Tibial nerve (tissue), 4 donors: ENCODE data around the gene RAD23A. TPM values are rescaled to one million over a fixed set of nuclear protein-coding genes. Genes with fewer than 3 reads are reported as not detected.

Experiments
- DNase-seq, 2 donors: peaks; one replicate each; pipeline ENCODE4 v3.0.0-alpha.2; 2019; ENCODE audit warnings: low spot score in 2 of 2
- H3K27ac ChIP-seq, 4 donors: fragments of 200-600 bp; sonication (generic) in 3 of 4; one replicate each; pipeline ENCODE4 v1.5.1; 2017 to 2019; ENCODE audit warnings: mild to moderate bottlenecking in 1 of 4
- H3K27me3 ChIP-seq, 2 donors: fragments of 200-600 bp; sonication (generic) in 1 of 2; one replicate each; pipeline versions ENCODE4 v1.5.1 to v1.6.0; 2017 to 2019
- H3K36me3 ChIP-seq, 3 donors: fragments of 200-600 bp; sonication (generic); one replicate each; pipeline ENCODE4 v1.5.1; 2018 to 2019
- H3K4me1 ChIP-seq, 4 donors: fragments of 200-600 bp; sonication (generic) in 3 of 4; one replicate each; pipeline ENCODE4 v1.5.1; 2017 to 2019
- H3K4me3 ChIP-seq, 4 donors: fragments of 200-600 bp; sonication (generic) in 3 of 4; one replicate each; pipeline ENCODE4 v1.5.1; 2017 to 2019; ENCODE audit warnings: mild to moderate bottlenecking in 1 of 4, moderate library complexity in 1 of 4
- H3K9me3 ChIP-seq, 4 donors: fragments of 200-600 bp; sonication (generic) in 3 of 4; one replicate each; pipeline ENCODE4 v1.5.1; 2017 to 2019
- EP300 ChIP-seq, 2 donors: sonication (generic); formaldehyde crosslinking; IDR thresholded peaks; one replicate each; pipeline ENCODE4 v1.6.1; 2017; ENCODE audit warnings: antibody characterized with exemption in 2 of 2, mild to moderate bottlenecking in 1 of 2
- POLR2A ChIP-seq, 2 donors: fragments of 450-650 bp; IDR thresholded peaks; one replicate each; pipeline ENCODE4 v1.6.1; 2017; ENCODE audit warnings: antibody characterized with exemption in 2 of 2, mild to moderate bottlenecking in 2 of 2, moderate library complexity in 2 of 2
- WGBS, 2 donors: methylation state at CpG; one replicate each; pipeline ENCODE4 v1.1.5; 2018; 5-methylcytosine and 5-hydroxymethylcytosine counted together
- total RNA-seq, 4 donors: library from RNA; depleted of rRNA; stranded (reverse); fragments of >200 nt; gene quantifications; one replicate each; pipeline ENCODE4 v1.1.0, GENCODE V29; 2016
- TF ChIP-seq, protein P1 (sequence below), 5 experiments: fragments of 200-600 bp in 3 of 5; fragments of 450-650 bp in 2 of 5; sonication (generic) in 3 of 5; IDR thresholded peaks; one replicate each; pipeline ENCODE4 v1.5.1; 2016 to 2019; ENCODE audit warnings: antibody characterized with exemption in 5 of 5, mild to moderate bottlenecking in 3 of 5, moderate library complexity in 2 of 5

Gene RAD23A
- total RNA-seq, 4 donors from 2014 or later = 89.2 to 111 (median 108) TPM

DNA sequence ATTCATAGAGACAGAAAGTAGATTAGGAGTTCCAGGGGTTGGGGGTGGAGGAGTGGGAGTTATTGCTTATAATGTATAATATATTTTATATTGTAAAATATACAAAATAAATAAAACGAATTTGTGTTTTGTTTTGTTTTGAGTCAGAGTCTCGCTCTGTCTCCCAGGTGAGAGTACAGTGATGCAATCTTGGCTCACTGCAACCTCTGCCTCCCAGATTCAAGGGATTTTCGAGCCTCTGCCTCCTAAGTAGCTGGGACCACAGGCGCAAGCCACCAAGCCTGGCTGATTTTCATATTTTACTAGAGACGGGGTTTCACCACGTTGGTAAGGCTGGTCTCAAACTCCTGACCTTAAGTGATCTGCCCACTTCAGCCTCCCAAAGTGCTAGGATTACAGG is 13.8 kb downstream of the RAD23A start:
- 74 to 77% methylated on average over 6 of the region's 6 CpGs for WGBS, 2 donors
- Histone ChIP-seq H3K36me3 (peaks cover 0 to 14% (median 0%) of the 10 kb centered on the region in 3 donors), H3K4me1 (peaks cover 0 to 28% (median 16%) of the 10 kb centered on the region in 4 donors), H3K27ac (no peak overlapping the region), H3K4me3 (no peak overlapping the region), H3K9me3 (no peaks in the 10 kb centered on the region), H3K27me3 (no peaks in the 10 kb centered on the region)
- DNase-seq = no peak
- TF ChIP-seq, protein P1, sequence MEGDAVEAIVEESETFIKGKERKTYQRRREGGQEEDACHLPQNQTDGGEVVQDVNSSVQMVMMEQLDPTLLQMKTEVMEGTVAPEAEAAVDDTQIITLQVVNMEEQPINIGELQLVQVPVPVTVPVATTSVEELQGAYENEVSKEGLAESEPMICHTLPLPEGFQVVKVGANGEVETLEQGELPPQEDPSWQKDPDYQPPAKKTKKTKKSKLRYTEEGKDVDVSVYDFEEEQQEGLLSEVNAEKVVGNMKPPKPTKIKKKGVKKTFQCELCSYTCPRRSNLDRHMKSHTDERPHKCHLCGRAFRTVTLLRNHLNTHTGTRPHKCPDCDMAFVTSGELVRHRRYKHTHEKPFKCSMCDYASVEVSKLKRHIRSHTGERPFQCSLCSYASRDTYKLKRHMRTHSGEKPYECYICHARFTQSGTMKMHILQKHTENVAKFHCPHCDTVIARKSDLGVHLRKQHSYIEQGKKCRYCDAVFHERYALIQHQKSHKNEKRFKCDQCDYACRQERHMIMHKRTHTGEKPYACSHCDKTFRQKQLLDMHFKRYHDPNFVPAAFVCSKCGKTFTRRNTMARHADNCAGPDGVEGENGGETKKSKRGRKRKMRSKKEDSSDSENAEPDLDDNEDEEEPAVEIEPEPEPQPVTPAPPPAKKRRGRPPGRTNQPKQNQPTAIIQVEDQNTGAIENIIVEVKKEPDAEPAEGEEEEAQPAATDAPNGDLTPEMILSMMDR (IDR thresholded peaks at IDR 0.05) = no peak
- TF ChIP-seq POLR2A (IDR thresholded peaks at IDR 0.05) (no peak), EP300 (IDR thresholded peaks at IDR 0.05) (no peak)

DNA sequence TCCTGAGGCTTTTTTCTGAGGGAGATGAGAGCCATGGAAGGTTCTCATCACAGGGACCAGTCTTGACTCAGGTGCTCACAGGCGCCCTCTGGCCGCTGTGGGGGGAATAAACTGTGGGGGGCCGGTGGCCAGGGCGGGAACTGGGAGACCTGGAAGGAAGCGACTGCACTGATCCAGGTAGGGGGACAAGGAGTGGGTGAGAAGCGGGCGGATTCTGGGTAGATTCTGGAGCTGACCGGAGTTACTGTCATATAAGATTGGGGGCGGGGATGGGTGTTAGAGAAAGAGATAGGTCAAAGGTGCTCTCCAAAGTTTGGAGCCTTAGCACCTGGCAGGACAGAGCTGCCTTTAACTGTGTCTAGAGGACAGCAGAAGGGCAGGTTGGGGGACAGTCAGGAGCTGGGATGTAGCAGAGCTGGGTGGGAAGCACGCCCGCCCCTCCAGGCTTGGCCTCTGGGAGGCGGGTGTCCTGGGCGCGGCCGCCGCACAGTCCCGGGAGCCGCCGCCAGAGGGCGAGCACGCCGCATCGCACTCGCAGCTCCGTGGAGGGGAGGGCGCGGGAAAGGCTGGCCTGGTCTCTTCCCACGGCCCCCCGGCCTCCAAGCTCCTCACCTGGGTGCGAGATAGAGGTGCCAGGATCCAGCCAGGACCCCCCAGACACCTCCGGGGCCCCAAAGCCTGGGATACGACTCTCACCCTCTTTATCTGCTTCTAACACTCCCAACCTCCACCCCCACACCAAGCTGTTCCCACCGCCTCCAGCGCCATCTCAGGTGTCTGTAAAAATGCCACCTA is 19.6 kb downstream of the RAD23A start:
- TF ChIP-seq, protein P1 (IDR thresholded peaks at IDR 0.05) = peak; percentile 85 to 99 (median 88)
- TF ChIP-seq POLR2A (IDR thresholded peaks at IDR 0.05) (no peak), EP300 (IDR thresholded peaks at IDR 0.05) (peak in 1 of 2 donors; percentile 26)
- Histone ChIP-seq H3K4me1 (peaks cover 0 to 7% (median 4%) of the 10 kb centered on the region in 4 donors), H3K27me3 (no peaks in the 10 kb centered on the region), H3K9me3 (no peaks in the 10 kb centered on the region), H3K4me3 (peak overlapping the region; percentile 27 to 66 (median 54)), H3K27ac (peak overlapping the region in 3 of 4 donors; percentile 19 to 46 (median 40)), H3K36me3 (no peaks in the 10 kb centered on the region)
- 1 to 2% methylated on average over 26 to 33 of the region's 34 CpGs for WGBS, 2 donors
- peak; percentile 59 to 81 for DNase-seq

DNA sequence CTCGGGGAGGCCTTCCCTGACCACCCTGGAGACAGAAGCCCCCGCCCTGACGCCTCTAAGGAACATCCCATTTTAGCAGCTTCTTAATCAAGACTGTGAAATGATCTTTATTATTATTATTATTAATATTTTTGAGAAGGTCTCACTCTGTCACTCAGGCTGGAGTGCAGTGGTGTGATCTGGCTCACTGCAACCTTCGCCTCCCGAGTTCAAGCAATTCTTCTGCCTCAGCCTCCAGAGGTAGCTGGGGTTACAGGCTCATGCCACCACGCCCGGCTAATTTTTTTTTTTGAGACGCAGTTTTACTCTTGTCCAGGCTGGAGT is 20.1 kb downstream of the RAD23A start:
- DNase-seq = no peak
- H3K27me3 ChIP-seq = no peaks in the 10 kb centered on the region
- no peaks in the 10 kb centered on the region for H3K36me3 ChIP-seq
- no peaks in the 10 kb centered on the region for H3K9me3 ChIP-seq
- peaks cover 0 to 7% (median 4%) of the 10 kb centered on the region in 4 donors for H3K4me1 ChIP-seq
- H3K27ac ChIP-seq = peak overlapping the region in 1 of 4 donors; percentile 19
- peak overlapping the region in 2 of 4 donors; percentile 53 to 56 for H3K4me3 ChIP-seq
- no peak for TF ChIP-seq POLR2A (IDR thresholded peaks at IDR 0.05)
- TF ChIP-seq EP300 (IDR thresholded peaks at IDR 0.05) = no peak
- TF ChIP-seq, protein P1 (IDR thresholded peaks at IDR 0.05) = no peak
- 48 to 50% methylated on average over 8 of the region's 8 CpGs for WGBS, 2 donors

DNA sequence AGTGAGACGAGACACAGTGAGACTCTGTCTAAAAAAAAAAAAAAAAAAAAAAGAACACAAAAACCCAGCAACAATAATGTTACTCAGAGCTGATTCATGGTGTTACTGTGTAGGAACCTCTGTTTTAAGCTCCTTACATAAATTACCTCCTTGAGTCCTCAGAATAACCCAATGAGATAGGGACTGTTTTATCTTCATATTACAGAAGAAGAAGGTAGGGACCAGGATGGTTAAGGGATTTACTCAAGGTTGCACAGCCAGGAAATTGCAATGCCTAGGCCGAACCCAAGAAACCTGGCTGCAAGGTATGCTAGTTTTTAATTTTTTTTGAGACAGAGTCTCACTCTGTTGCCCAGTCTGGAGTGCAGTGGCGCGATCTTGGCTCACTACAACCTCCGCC is 22.2 kb downstream of the RAD23A start:
- 83 to 90% methylated on average over 5 of the region's 5 CpGs for WGBS, 2 donors
- H3K27ac ChIP-seq = no peak overlapping the region

More for the DNA sequence above, 22.2 kb downstream of the RAD23A start:
- no peak overlapping the region for H3K4me3 ChIP-seq
- no peak for DNase-seq
- TF ChIP-seq POLR2A (IDR thresholded peaks at IDR 0.05) = no peak
- TF ChIP-seq EP300 (IDR thresholded peaks at IDR 0.05) = no peak
- TF ChIP-seq, protein P1 (IDR thresholded peaks at IDR 0.05) = no peak
- no peaks in the 10 kb centered on the region for H3K36me3 ChIP-seq
- no peaks in the 10 kb centered on the region for H3K27me3 ChIP-seq
- peaks cover 0 to 7% (median 4%) of the 10 kb centered on the region in 4 donors for H3K4me1 ChIP-seq
- H3K9me3 ChIP-seq = no peaks in the 10 kb centered on the region
